ENCODE results near the gene OSBP2. TPM values are rescaled to one million over a fixed set of nuclear protein-coding genes. Genes with fewer than 3 reads are reported as not detected.
"Not testable (repeated sequence)": the region's sequence is repeated elsewhere in the genome, so short reads cannot be mapped to it uniquely, and the experiment has no call there.

Gene OSBP2
- total and polyA plus RNA-seq, 9 donors = 1.3 to 5.1 (median 1.4) TPM

DNA sequence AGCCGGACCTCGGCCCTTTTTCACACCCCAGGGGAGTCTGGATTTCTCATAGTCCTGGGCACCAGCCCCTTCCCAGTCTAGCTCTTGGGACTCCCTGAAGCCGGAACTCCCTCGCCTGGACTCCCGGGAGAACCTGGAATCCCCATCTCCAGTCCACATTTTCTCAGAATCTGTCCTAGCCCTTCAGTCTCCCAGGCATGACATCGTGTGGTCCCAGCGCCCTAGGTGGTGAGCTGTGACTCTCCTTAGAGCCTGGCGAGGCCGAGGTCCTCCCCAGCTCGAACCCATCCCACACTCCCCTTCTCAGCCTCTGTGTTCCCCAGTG, 26.3 kb upstream of the OSBP2 start:
- TF ChIP-seq EP300 (IDR thresholded peaks at IDR 0.05) (no peak), POLR2A (IDR thresholded peaks at IDR 0.05) (no peak)
- TF ChIP-seq, protein P1, sequence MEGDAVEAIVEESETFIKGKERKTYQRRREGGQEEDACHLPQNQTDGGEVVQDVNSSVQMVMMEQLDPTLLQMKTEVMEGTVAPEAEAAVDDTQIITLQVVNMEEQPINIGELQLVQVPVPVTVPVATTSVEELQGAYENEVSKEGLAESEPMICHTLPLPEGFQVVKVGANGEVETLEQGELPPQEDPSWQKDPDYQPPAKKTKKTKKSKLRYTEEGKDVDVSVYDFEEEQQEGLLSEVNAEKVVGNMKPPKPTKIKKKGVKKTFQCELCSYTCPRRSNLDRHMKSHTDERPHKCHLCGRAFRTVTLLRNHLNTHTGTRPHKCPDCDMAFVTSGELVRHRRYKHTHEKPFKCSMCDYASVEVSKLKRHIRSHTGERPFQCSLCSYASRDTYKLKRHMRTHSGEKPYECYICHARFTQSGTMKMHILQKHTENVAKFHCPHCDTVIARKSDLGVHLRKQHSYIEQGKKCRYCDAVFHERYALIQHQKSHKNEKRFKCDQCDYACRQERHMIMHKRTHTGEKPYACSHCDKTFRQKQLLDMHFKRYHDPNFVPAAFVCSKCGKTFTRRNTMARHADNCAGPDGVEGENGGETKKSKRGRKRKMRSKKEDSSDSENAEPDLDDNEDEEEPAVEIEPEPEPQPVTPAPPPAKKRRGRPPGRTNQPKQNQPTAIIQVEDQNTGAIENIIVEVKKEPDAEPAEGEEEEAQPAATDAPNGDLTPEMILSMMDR (IDR thresholded peaks at IDR 0.05) = no peak
- WGBS, 3 donors = 21 to 32% (median 22%) methylated on average over 10 of the region's 10 CpGs
- Histone ChIP-seq H3K4me3 (peak overlapping the region; percentile 65), H3K36me3 (no peaks in the 10 kb centered on the region), H3K4me1 (ENCODE audit: insufficient read depth) (peaks cover 4% of the 10 kb centered on the region), H3K9me3 (no peaks in the 10 kb centered on the region), H3K27me3 (no peaks in the 10 kb centered on the region), H3K27ac (no peak overlapping the region)
- intact Hi-C loops (cut with DNase I) = no loop called here
- no peak for DNase-seq

DNA sequence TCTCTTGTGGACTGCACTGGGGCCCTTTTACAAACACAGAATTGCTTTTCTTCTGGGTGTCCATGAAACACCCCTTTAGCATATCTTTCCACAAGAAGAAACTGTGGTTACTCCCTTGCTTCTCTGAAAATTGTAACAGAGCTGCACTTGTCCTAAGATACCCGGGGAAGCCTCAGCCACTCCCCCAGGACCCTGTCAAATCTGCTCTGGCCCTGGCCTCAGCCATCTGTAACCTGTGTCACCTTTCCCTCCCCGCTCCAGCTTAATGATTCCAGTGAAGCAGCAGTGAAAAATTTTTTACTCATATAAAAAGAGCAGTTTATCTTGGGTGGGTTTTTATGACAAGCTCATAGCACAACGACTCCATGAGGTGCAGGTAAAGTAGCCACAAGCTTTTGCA, 23.6 kb upstream of the OSBP2 start:
- Histone ChIP-seq H3K4me1 (ENCODE audit: insufficient read depth) (peaks cover 2% of the 10 kb centered on the region), H3K9me3 (no peaks in the 10 kb centered on the region), H3K4me3 (no peak overlapping the region), H3K36me3 (no peaks in the 10 kb centered on the region), H3K27me3 (no peaks in the 10 kb centered on the region), H3K27ac (no peak overlapping the region)
- TF ChIP-seq, protein P1 (IDR thresholded peaks at IDR 0.05) = no peak
- TF ChIP-seq POLR2A (IDR thresholded peaks at IDR 0.05) = no peak
- TF ChIP-seq EP300 (IDR thresholded peaks at IDR 0.05) = no peak
- WGBS, 3 donors = 37 to 43% (median 40%) methylated on average over 3 of the region's 3 CpGs
- DNase-seq = no peak
- intact Hi-C loops (cut with DNase I) = no loop called here

DNA sequence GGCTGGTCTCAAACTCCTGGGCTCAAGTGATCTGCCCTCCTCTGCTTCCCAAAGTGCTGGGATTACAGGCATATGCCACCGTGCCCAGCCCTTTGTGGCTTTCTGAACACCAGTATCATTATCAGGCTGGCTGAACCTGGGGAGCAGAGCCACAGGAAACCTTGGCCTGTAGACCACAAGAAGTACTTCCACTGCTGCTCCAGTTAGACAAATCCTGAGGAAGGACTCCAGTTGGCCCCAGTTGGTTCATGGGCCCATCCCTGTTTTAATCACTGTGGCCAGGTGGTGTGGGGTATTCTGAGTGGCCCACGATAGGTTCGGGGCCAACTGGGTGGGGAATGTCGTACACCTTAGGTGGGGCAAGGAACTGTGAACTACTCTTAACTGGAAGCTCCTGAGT, 21.5 kb upstream of the OSBP2 start:
- TF ChIP-seq EP300 (IDR thresholded peaks at IDR 0.05) = no peak
- no peak for TF ChIP-seq POLR2A (IDR thresholded peaks at IDR 0.05)
- no peak for DNase-seq
- Histone ChIP-seq H3K4me1 (ENCODE audit: insufficient read depth) (no peaks in the 10 kb centered on the region), H3K27me3 (no peaks in the 10 kb centered on the region), H3K9me3 (no peaks in the 10 kb centered on the region), H3K27ac (no peak overlapping the region), H3K4me3 (no peak overlapping the region), H3K36me3 (no peaks in the 10 kb centered on the region)
- 90 to 92% (median 91%) methylated on average over 4 of the region's 4 CpGs for WGBS, 3 donors
- intact Hi-C loops (cut with DNase I) = no loop called here

DNA sequence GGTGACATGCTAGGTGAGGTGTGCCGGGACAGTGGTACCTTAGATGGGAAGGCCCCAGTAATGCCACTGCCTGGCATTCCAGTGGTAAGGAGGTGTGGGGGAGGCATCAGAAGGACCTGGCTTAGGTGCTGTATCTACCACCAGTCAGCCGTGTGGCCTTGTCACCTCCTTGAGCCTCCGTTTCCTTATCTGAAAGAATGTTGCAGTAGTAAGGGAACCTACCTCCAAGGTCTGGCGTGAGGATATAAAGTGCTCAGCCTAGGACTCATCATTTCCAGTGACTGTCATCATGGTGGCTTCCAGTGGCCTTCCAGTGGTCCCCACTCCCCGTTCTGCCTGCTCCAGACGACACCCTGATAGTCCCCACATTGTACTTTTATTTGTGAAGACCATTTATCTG, 20.2 kb upstream of the OSBP2 start:
- intact Hi-C loops (cut with DNase I) = no loop called here
- no peaks in the 10 kb centered on the region for H3K4me1 ChIP-seq (ENCODE audit: insufficient read depth)
- no peaks in the 10 kb centered on the region for H3K9me3 ChIP-seq
- WGBS, 3 donors = 83 to 91% (median 88%) methylated on average over 6 of the region's 6 CpGs
- H3K27ac ChIP-seq = no peak overlapping the region
- TF ChIP-seq, protein P1 (IDR thresholded peaks at IDR 0.05) = no peak
- TF ChIP-seq POLR2A (IDR thresholded peaks at IDR 0.05) (no peak), EP300 (IDR thresholded peaks at IDR 0.05) (no peak)
- no peaks in the 10 kb centered on the region for H3K36me3 ChIP-seq
- DNase-seq = no peak
- H3K4me3 ChIP-seq = no peak overlapping the region
- H3K27me3 ChIP-seq = no peaks in the 10 kb centered on the region

DNA sequence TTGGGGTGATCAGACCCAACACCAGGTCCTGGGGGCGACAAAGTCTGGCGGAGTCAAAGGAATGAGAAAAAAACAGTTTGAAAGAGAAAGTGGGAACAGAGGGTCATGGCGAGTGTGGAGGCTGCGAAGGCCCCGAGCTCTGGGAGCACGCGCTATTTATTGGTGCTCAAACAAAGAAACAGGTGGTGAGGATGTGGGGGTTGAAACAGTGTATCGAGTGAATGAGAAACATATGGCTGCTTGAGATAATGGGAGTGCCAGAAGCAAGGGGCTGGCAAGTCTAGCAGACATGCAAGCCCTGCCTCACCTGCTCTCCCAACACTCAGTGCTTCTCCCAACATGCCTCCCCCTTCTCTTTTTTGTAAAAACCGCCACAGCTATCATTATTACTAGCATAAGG, 19.2 kb upstream of the OSBP2 start:
- Histone ChIP-seq H3K4me3 (no peak overlapping the region), H3K36me3 (no peaks in the 10 kb centered on the region), H3K9me3 (no peaks in the 10 kb centered on the region), H3K4me1 (ENCODE audit: insufficient read depth) (no peaks in the 10 kb centered on the region), H3K27ac (no peak overlapping the region), H3K27me3 (no peaks in the 10 kb centered on the region)
- 12 to 30% (median 13%) methylated on average over 9 of the region's 9 CpGs for WGBS, 3 donors
- no peak for DNase-seq
- intact Hi-C loops (cut with DNase I) = no loop called here
- TF ChIP-seq, protein P1 (IDR thresholded peaks at IDR 0.05) = no peak
- TF ChIP-seq EP300 (IDR thresholded peaks at IDR 0.05) = no peak
- no peak for TF ChIP-seq POLR2A (IDR thresholded peaks at IDR 0.05)

DNA sequence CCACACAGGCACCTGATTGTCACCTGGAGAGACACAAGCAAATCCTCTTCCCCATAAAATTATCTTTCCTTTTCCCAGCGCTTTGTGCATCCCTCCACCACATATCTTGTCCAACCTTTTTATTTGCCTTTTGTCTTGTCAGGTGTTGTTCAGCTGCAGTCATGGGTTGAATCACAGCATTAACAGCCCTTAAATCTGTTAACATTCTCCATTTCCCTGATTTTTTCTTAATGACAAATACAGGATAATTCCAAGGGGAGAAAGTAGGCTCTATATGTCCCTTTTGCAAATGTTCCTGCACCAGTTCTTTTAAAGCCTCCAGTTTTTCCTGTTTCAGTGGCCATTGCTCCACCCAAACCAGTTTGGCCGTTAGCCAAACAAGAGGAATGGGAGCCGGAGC, 18.1 kb upstream of the OSBP2 start:
- DNase-seq; H3K4me3 ChIP-seq; H3K36me3 ChIP-seq; H3K9me3 ChIP-seq; intact Hi-C loops (cut with DNase I); H3K27me3 ChIP-seq; H3K27ac ChIP-seq; H3K4me1 ChIP-seq (ENCODE audit: insufficient read depth): not testable (repeated sequence)
- WGBS, 3 donors = 74 to 84% (median 77%) methylated on average over 3 of the region's 3 CpGs

DNA sequence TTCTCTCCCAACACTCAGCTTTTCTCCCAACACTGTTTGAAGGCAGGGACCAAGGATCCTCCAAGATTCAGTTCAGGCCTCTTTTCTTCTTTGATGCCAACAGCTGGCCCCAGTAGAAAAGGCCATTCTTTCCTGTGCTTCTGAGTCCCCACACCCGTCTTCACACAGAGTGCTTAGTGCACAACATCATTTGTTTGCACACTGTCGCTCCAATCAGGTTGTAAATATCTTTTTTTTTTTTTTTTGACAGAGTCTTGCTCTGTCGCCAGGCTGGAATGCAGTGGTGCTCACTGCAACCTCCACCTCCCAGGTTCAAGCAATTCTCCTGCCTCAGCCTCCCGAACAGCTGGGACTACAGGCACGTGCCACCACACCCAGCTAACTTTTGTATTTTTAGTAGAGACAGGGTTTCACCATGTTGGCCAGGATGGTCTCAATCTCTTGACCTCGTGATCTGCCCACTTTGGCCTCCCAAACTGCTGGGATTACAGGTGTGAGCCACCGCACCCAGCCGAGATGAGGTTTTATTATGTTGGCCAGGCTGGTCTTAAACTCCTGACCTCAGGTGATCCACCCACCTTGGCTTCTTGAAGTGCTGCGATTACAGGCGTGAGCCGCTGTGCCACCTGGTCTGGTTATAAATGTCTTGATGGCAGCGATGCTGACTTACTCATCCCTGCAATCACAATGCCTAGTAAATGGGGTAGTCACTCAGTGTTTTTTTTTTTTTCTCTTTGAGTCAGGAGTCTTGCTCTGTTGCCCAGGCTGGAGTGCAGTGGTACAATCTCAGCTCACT, 14.6 kb upstream of the OSBP2 start:
- H3K27me3 ChIP-seq; H3K36me3 ChIP-seq; H3K4me3 ChIP-seq; DNase-seq; H3K27ac ChIP-seq; H3K9me3 ChIP-seq; intact Hi-C loops (cut with DNase I); H3K4me1 ChIP-seq (ENCODE audit: insufficient read depth): not testable (repeated sequence)
- WGBS, 3 donors = 81 to 92% (median 90%) methylated on average over 12 of the region's 12 CpGs
